Measurements from ENCODE around the gene KDM4D.
A peak's percentile ranks its signal among the peaks of the same experiment; 100 is the strongest.
"Not testable (repeated sequence)": the region's sequence is repeated elsewhere in the genome, so short reads cannot be mapped to it uniquely, and the experiment has no call there.

Gene KDM4D

GRCh38 chr11:94973099-94973968 lies at the start of gene KDM4D, which contains the start of gene CWC15:
TSS of gene KDM4D (plus strand) at chr11:94973709. CDS start at chr11:94997373, 23,664 bp downstream.
TSS of gene CWC15 (minus strand) at chr11:94973556. CDS start at chr11:94972185, 1,371 bp downstream.
- DNase-seq: peak; percentile 94 to 99

DNA sequence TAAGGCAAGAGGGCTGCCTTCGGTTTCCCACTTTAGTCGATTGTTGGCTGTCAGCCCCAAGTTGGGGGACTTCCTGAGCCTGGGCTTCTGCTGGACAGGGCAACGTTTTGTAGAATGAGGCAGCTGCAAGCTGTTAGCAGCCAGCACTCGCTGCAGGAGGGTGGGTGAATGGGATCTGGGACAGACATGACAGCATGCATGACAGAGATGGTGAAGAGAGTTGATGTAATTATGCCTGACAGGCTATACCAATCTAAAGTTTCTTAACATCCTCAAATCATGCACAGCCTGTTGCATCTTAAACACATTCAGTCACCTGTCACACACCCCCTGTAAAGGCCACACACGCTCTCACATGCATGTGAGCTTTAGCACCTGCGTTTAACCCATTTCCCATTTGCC lies 49.3 kb upstream of the KDM4D start:
- DNase-seq: no peak

DNA sequence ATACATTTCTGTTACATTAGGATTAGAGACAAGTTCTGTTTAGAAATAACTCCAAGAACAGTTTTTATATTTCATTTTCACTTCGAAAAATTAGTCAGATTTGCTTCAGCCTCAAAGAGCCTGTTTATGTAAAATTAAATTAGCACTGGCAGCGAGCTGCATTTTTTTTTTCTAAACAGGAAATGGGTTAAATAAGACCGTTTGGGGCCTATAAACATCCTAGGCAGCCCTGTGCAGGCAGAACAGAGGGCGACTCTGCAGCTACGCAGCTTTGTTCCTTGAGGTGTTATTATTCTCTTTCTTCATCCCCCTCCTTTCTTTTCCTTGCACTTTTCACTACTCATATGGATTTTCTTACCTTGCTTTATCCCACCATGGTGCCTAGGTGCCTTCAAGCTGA lies 48.9 kb upstream of the KDM4D start:
- no peak for DNase-seq

DNA sequence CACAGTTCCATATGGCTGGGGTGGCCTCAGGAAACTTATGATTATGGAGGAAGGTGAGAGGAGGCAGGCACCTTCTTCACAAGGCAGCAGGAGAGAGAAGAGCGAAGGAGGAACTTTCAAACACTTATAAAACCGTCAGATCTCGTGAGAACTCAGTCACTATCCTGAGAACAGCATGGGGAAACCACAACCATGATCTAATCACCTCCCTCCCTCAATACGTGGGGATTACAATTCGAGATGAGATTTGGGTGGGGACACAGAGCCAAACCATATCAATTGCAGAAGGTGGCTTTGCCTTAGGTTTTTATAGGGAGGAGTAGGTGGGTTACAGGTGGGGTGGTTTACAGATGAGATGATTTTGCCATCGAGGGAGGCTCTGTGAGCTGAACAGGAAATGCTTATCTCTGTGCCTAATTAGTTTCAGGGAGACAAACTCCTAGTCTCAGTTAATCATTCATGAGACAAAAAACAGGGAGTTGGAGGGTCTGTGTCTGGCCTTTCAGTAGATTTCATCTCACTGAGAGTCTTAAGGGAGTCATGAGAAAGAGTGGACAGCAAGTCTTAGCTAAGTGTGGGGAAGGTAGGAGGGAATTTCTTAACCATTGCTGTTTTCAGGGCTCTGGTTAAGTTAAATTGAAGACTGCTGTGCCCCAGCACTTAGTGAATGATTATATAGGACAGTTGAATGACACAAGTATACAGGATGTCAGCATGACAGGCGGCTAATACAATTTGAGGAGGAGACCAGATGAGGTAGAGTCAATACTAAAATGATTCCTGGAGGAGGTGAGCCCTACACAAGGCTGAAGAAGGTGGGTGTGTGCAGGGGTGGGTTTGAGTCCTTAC lies 47.9 kb upstream of the KDM4D start:
- no peak for DNase-seq

DNA sequence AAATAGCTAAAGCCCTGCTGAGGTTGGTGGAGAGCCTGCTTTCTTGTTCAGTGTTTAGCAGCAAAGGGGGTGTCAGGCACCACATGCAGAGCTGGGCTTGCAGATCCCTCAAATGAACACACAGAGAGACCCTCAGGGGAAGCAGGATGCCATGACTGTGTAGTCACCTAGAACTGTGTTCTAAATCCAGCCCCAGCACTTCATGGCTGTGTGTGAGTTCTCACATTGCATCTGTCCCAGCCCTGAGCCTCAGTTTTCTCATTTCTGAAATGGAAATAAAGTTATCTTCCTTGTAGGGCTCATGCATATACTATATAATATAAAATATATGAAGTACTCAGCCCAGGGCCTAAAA lies 47.3 kb upstream of the KDM4D start:
- DNase-seq: no peak

- no peak for DNase-seq
Observed at GRCh38 chr11:94926698-94927237, 46.7 kb upstream of the KDM4D start.

DNA sequence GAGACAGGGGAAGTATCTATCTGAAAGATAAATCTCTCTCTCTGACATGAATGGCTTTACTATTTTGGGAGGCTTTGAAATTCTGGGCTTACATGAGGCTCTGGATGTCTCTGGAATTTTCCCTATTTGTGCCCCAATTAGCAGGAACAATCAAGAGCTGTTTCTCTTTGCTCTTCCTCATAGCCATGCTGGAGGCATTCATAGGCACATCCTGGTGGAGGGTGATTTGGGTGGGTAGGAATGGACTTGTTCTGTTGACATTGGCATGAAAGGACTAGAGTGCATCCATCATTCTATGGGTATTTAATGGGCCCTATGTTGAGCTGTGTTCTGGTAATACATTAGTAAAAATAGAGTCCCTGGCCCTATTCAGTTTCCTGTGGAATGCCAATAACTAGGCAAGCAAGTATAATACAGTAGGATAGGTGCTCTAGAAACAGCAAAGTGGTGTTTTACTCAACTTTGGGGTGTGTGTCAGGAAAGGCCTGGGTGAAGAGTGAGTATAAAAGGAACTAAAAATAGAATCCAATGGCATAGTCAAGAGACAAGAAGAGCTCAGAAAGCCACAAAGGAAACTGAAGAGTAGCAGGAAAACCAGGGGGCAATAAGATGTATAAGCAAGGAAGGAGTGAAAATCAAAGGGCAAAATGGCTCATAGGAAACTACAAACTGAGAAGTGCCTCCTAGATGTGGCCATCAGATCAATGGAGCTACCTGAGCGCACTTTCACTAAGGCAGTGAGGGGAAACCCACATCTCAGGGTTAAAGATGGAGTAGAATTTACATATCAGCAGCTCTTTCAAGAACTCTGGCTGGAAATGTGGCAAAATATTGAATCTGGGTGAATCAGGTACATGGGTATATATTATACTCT lies 45.2 kb upstream of the KDM4D start:
- DNase-seq: no peak

DNA sequence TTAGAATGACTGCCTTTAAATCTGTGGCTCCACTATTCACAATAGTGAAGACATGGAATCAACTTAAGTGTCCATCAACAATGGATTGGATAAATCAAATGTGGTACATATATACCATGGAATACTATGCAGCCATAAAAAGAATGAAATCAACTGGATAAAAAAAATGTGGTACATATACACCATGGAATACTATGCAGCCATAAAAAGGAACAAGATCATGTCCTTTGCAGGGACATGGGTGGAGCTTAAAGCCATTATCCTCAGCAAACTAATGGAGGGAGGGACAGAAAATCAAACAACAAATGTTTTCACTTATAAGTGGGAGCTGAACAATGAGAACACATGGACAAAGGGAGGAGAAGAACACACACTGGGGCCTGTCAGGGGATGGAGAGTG lies 41.4 kb upstream of the KDM4D start:
- DNase-seq: not testable (repeated sequence)

- DNase-seq: no peak
Observed at GRCh38 chr11:94932503-94932902, 41.0 kb upstream of the KDM4D start.

- no peak for DNase-seq
Observed at GRCh38 chr11:94933223-94934130, 40.0 kb upstream of the KDM4D start.

DNA sequence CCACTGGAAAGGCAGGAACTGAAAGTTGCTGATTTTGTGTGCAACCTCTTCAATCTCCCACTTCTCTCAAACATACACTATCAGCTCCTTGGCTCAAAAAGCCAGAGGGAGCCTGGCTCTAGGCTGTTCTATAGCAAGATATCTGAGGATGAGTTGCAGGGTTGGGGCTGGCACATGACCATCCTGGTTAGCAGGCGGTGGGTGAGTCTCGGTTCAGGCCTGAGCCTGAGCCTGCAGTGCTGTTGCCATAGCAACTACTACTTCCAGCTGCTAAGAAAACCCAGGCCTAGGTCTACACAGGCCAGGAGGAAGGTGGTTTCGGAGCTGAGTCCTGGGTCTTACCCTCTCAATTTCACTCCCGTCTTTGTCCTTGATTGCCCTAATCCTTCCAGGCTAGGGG lies 39.1 kb upstream of the KDM4D start:
- peak in 1 of 2 experiments; percentile 21 for DNase-seq

DNA sequence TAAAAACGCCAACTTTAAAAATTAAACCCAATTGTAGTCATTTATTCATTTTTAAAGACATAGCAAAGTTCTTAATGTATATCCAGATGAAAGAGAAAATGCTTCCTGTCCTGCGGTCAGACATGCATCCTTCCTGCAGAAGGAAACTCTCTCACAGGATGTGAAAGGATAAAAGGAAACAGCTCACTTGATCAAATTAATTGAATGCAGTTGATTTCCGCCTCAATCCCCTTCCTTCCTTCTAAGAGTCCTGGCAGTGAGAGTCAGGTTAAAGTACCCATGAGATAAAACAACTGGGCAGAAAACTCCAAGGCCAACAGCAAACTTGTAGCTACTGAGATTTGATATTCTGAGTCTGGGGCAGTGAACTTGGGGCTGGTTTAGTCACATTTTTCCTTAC lies 38.7 kb upstream of the KDM4D start:
- no peak for DNase-seq

DNA sequence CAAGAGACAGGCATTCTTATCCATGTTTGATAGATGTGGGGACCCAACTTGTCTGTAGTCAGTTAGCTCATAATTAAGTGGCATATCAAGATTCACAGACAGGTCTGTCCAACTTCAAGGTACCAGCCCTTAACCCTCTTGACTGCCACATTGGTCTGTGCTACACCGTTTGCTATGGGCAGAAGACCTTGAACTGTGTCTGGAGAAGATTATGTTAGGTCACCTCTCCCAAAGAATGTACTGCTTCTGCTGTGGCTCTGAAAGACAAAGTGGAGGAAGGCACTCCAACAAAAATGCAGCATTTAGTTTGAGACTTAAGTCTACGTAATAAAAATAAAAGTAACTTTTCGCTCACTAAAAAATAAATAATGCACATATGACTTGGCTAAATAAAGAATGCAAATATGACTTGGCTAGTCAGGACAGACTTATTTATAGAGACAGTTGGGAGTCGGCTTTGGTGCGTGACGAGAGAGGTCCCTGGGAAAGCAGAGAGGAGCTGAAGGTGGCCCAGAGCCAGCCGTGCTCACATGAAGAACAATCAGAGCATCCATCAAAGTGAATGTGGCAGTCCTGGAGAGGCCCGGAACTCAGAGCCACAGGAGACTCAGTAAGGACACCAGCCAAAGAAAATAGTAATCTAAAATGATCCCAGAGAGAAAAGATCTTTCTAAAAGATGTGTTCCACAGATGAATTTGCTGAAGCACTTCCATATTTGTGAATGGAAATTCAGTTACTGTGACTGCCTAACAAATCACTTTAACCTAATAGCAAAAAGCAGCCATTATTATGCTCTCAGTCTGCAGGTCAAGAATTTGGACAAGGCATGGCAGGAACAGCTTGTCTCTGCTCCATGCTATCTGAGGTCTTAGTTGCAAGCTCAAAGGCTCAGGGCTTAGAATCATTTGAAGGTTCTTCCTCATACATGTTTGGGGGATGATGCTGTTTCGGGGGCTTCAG lies 35.1 kb upstream of the KDM4D start:
- peak; percentile 37 to 66 for DNase-seq

- DNase-seq: no peak
Observed at GRCh38 chr11:94939346-94939745, 34.2 kb upstream of the KDM4D start.

GRCh38 chr11:94941131-94941530 lies 32.4 kb upstream of the KDM4D start:
- no peak for DNase-seq

DNA sequence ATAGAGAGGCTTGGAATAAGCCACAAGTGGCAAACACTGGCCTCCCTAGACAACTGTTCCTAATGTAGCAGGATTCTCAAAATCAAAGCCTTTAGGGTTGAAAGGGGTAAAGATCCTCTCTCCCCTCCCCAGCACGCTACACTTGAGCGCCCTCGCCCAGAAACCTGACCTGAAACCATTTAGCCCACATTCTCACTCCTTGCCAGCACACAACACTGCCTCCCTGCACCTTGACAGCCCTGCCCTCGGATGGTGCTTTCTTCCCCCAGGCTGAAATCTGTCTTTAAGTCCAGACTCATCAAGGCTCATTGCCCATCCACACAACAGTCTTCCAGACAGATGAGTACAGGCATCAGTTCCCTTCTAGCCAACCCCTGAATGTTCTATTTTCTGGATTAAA lies 26.7 kb upstream of the KDM4D start:
- DNase-seq: no peak

GRCh38 chr11:94948070-94948617 lies 25.4 kb upstream of the KDM4D start:
- no peak for DNase-seq

GRCh38 chr11:94954753-94955152 lies 18.8 kb upstream of the KDM4D start:
- DNase-seq: no peak

- no peak for DNase-seq
Observed at GRCh38 chr11:94956963-94957362, 16.5 kb upstream of the KDM4D start.

GRCh38 chr11:94958121-94958696 lies 15.3 kb upstream of the KDM4D start:
- DNase-seq: no peak

Measured in NCI-H526 (cell line).